Measurements from ENCODE around the gene TMEM63B.
"Not testable (repeated sequence)": the region's sequence is repeated elsewhere in the genome, so short reads cannot be mapped to it uniquely, and the experiment has no call there.

The TMEM63B gene

GRCh38 chr6:44188819-44189218 lies 61.5 kb downstream of the TMEM63B start:
- FAIRE-seq (no peak), DNase-seq (ENCODE audit: insufficient read length, low spot score) (no peak)
- TF ChIP-seq CTCF (IDR thresholded peaks at IDR 0.05; ENCODE audit: insufficient read depth, missing control alignments) = no peak

- no peak for DNase-seq (ENCODE audit: insufficient read length, low spot score)
- TF ChIP-seq CTCF (IDR thresholded peaks at IDR 0.05; ENCODE audit: insufficient read depth, missing control alignments) = no peak
- FAIRE-seq = no peak
Measured at GRCh38 chr6:44189257-44189656, 61.9 kb downstream of the TMEM63B start.

GRCh38 chr6:44190715-44191114 lies 63.4 kb downstream of the TMEM63B start:
- no peak for TF ChIP-seq CTCF (IDR thresholded peaks at IDR 0.05; ENCODE audit: insufficient read depth, missing control alignments)
- no peak for DNase-seq (ENCODE audit: insufficient read length, low spot score)
- FAIRE-seq = no peak

GRCh38 chr6:44192428-44193041 lies 65.2 kb downstream of the TMEM63B start:
- no peak for TF ChIP-seq CTCF (IDR thresholded peaks at IDR 0.05; ENCODE audit: insufficient read depth, missing control alignments)
- no peak for FAIRE-seq
- DNase-seq (ENCODE audit: insufficient read length, low spot score) = no peak

- FAIRE-seq = no peak
- no peak for DNase-seq (ENCODE audit: insufficient read length, low spot score)
- no peak for TF ChIP-seq CTCF (IDR thresholded peaks at IDR 0.05; ENCODE audit: insufficient read depth, missing control alignments)
Measured at GRCh38 chr6:44193307-44193910, 66.1 kb downstream of the TMEM63B start.

GRCh38 chr6:44194326-44194725 lies 67.0 kb downstream of the TMEM63B start:
- DNase-seq (ENCODE audit: insufficient read length, low spot score) = no peak
- no peak for TF ChIP-seq CTCF (IDR thresholded peaks at IDR 0.05; ENCODE audit: insufficient read depth, missing control alignments)
- no peak for FAIRE-seq

- not testable (repeated sequence) for FAIRE-seq; DNase-seq (ENCODE audit: insufficient read length, low spot score)
Measured at GRCh38 chr6:44196351-44196750, 69.0 kb downstream of the TMEM63B start.
